ENCODE measurements around the gene ZSCAN22.
A peak's percentile ranks its signal among the peaks of the same experiment; 100 is the strongest.

Gene ZSCAN22

GRCh38 chr19:58284199-58284598 lies 42.6 kb upstream of the ZSCAN22 start:
- DNase-seq (ENCODE audit: low read depth) = no peak
- H3K4me3 ChIP-seq (ENCODE audit: low read depth, low read length) = no peak overlapping the region
- no peak for TF ChIP-seq CTCF (IDR thresholded peaks at IDR 0.05; ENCODE audit: control insufficient read depth, extremely low read depth, insufficient read depth)

GRCh38 chr19:58291943-58292342 lies 34.9 kb upstream of the ZSCAN22 start:
- DNase-seq (ENCODE audit: low read depth) = no peak
- no peak for TF ChIP-seq CTCF (IDR thresholded peaks at IDR 0.05; ENCODE audit: control insufficient read depth, extremely low read depth, insufficient read depth)
- H3K4me3 ChIP-seq (ENCODE audit: low read depth, low read length) = no peak overlapping the region

GRCh38 chr19:58294743-58295374 lies 31.9 kb upstream of the ZSCAN22 start:
- DNase-seq (ENCODE audit: low read depth) = no peak
- TF ChIP-seq CTCF (IDR thresholded peaks at IDR 0.05; ENCODE audit: control insufficient read depth, extremely low read depth, insufficient read depth) = no peak
- no peak overlapping the region for H3K4me3 ChIP-seq (ENCODE audit: low read depth, low read length)

- no peak for DNase-seq (ENCODE audit: low read depth)
- H3K4me3 ChIP-seq (ENCODE audit: low read depth, low read length) = no peak overlapping the region
- no peak for TF ChIP-seq CTCF (IDR thresholded peaks at IDR 0.05; ENCODE audit: control insufficient read depth, extremely low read depth, insufficient read depth)
Measured at GRCh38 chr19:58296104-58296503, 30.7 kb upstream of the ZSCAN22 start.

GRCh38 chr19:58300620-58301019 lies 26.2 kb upstream of the ZSCAN22 start:
- H3K4me3 ChIP-seq (ENCODE audit: low read depth, low read length) = no peak overlapping the region
- DNase-seq (ENCODE audit: low read depth) = no peak
- no peak for TF ChIP-seq CTCF (IDR thresholded peaks at IDR 0.05; ENCODE audit: control insufficient read depth, extremely low read depth, insufficient read depth)

GRCh38 chr19:58304255-58304654 lies 22.5 kb upstream of the ZSCAN22 start:
- no peak for TF ChIP-seq CTCF (IDR thresholded peaks at IDR 0.05; ENCODE audit: control insufficient read depth, extremely low read depth, insufficient read depth)
- peak overlapping the region; percentile 95 for H3K4me3 ChIP-seq (ENCODE audit: low read depth, low read length)
- DNase-seq (ENCODE audit: low read depth) = no peak

- no peak for DNase-seq (ENCODE audit: low read depth)
- peak overlapping the region; percentile 95 for H3K4me3 ChIP-seq (ENCODE audit: low read depth, low read length)
- TF ChIP-seq CTCF (IDR thresholded peaks at IDR 0.05; ENCODE audit: control insufficient read depth, extremely low read depth, insufficient read depth) = no peak
Measured at GRCh38 chr19:58304748-58305064, 22.1 kb upstream of the ZSCAN22 start.

Data from LNCaP clone FGC (cell line).